Activated CD8-positive, alpha-beta memory T cell treated with anti-CD3 and anti-CD28 coated beads, Interleukin-2, amount 50 U/mL, for 48 hours (primary cell): ENCODE results near the gene PTPRZ1.

Experiments used
- DNase-seq: peaks from one replicate; pipeline ENCODE4 v3.0.0-alpha.2; 2020

The PTPRZ1 gene

DNA sequence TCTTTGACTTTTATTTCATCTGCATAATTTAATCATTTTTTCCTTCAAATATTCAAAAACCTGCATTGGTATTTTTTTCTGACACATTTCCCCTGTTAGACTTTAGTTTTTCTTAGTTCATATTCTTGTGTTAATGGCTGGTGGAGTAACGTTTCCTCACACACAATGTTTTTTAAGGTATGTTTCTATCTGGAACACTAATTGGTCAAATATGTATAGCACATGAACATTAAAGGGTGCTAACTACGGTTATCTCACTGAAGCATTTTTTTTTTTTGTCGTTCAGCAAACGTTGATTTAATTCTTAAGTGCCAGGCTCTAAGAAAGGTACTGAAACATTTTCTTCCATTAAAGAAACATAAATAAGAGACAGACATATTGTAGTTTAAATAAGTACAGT is 87.7 kb downstream of the PTPRZ1 start:
- DNase-seq, result no peak

GRCh38 chr7:121961089-121961867 is 88.3 kb downstream of the PTPRZ1 start:
- no peak for DNase-seq

GRCh38 chr7:121966276-121966934 is 93.4 kb downstream of the PTPRZ1 start:
- DNase-seq, result no peak

DNA sequence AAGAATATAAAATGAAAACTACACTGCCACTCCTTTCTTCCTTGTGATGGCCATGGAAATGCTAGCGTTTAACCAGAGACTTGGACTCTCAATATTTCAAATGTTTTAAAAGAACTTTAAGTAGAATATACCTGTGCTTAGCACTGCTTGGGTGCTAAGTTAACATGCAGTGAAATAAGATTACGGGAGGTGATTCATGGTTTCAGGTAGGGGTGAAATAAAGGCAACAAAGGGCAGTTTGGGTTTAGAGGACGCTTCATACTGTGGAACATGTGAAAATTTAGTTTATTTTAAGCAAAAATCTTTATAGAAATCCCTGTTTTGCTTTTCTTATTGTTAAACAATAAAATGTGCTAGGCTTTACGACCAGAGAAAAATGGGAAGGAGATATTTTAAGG is 94.0 kb downstream of the PTPRZ1 start:
- DNase-seq, result no peak

GRCh38 chr7:121985476-121986030 is 112.6 kb downstream of the PTPRZ1 start:
- DNase-seq, result no peak

GRCh38 chr7:121992068-121992467 is 119.1 kb downstream of the PTPRZ1 start:
- no peak for DNase-seq

DNA sequence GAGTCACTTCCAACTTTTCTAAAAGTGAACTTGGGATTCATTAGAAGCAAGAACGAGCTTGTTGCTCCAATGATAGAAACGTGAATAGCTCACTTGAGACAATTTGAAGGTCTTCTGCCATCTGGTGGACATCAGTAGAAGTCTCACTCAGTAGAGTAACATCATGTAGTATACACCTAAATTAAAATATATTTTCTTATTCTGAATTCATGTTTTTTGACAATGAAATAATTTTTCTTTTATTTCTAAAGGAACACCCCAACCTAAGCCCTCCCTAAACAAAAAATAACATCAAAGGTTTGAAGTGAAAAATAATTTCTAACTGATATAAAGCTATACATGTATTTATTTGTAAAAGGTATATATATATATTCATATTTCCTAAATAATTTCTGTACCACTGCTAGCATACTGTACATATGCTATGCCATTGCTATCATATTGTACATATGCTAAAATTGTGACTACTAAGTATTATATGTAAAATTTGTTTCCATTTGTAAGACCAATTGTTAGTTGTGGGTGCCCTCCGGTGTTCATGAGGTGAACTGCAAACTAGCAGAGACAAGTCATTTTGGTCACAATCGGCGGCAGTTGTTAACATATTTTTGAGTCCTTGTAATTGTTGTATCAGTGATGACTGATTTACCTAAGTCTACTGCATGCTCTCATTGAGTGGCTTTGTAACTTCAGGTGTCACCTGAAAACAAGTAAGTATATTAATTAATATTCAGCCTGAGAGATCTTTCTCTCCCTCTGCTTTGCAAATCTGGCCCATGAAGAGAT is 121.9 kb downstream of the PTPRZ1 start:
- DNase-seq, result peak; percentile 57

GRCh38 chr7:122006687-122007086 is 133.7 kb downstream of the PTPRZ1 start:
- no peak for DNase-seq

GRCh38 chr7:122010116-122010515 is 137.2 kb downstream of the PTPRZ1 start:
- no peak for DNase-seq

- DNase-seq, result no peak
Measured at GRCh38 chr7:122013065-122013464, 140.1 kb downstream of the PTPRZ1 start.

GRCh38 chr7:122013630-122014029 is 140.7 kb downstream of the PTPRZ1 start:
- DNase-seq, result no peak

- no peak for DNase-seq
Measured at GRCh38 chr7:122014697-122015096, 141.7 kb downstream of the PTPRZ1 start.

DNA sequence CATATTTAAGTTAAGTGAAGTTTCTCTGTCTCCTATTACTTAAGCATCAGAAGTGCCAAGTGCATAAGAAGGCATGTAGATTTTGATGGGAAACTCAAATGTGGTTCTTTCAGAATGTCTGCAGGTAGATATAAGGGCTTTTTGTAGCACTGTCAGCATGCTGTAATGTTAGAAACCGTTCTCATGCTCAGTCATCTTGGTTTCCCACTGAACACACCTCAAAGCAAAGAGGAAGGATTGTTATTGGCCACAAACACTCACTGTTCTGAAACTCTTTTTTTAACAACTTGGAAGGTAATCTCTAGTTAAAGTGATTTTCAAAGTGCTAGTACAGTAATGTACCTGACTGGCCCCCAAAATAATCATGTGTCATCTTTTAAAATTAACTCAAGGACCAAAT is 145.1 kb downstream of the PTPRZ1 start:
- DNase-seq, result no peak

DNA sequence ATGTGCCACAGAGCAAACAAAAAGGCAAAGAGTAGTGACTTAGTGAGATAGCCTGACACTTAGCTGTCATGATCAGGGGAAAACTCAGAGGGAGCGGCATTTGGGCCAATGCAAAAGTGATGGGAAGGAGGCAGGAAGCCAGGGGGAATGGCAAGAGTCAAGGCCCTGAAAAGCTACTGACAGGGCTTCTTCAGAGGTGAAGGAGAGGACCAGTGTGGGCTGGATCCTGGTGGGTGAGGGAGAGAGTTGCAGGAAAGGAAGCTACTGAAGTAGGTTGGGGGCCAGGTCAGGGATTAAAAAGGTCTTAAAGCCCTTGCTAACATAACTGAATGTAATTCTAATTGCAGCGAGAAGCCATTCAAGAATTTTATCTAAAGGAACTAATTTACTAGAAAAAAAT is 154.1 kb downstream of the PTPRZ1 start:
- DNase-seq, result no peak

DNA sequence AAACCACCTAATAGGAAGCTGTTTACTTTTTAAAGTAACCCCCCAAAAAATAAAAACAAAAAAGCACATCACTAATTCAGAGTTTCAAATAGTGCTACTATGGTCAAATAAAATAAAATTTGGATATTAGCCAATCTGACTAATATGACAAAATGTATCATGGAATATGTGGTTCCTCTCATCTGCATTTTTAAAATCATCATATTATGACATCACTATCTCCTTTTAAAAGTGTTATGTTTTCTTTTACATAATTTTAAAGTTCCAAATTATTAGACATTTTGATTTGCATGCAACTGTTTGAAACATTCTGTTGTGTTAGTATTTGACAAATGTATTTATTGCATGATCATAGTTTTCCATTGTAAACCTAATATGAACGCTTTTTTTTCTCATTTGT is 160.7 kb downstream of the PTPRZ1 start:
- DNase-seq, result no peak

- no peak for DNase-seq
Measured at GRCh38 chr7:122035876-122036275, 162.9 kb downstream of the PTPRZ1 start.

GRCh38 chr7:122038134-122038533 is 165.2 kb downstream of the PTPRZ1 start:
- no peak for DNase-seq

DNA sequence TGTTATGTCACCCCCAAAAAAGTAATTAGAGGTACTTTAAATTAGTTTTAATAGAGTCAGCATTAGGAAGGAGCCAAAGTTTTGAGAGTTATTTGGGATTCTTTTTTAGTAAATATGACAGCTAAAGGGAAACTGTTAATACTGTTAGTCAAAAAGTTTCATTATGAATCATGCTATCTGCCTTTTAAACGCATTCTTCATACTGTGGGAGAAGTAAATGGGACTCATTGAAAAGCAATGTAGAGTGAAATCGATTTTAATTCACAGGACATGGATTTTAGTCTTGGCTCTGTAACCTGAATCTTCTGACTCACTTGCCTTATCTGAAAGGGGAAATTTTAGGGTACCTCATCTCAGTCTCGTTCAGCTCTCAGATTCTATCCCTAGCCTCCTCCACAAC is 165.9 kb downstream of the PTPRZ1 start:
- DNase-seq, result no peak

DNA sequence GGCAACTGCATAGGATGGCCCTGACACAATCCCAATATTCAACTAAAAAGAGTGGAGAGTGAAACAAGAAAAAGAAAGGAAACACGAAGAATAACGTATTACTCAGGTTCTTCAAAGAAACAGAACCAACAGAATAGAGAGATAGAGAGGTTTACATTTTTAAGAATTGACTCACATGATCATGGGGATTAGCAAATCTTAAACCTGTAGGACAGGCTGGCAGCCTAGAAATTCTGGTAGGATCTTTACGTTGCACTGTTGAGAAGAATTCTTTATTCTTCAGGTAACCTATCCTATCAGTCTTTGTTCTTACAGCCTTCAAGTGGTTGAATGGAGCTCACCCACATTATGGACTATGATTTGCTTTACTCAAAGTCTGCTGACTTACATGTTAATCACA is 167.2 kb downstream of the PTPRZ1 start:
- no peak for DNase-seq

- DNase-seq, result no peak
Measured at GRCh38 chr7:122046402-122046801, 173.4 kb downstream of the PTPRZ1 start.

GRCh38 chr7:122054393-122054792 is 181.4 kb downstream of the PTPRZ1 start:
- no peak for DNase-seq

- no peak for DNase-seq
Measured at GRCh38 chr7:122055073-122055472, 182.1 kb downstream of the PTPRZ1 start.

DNA sequence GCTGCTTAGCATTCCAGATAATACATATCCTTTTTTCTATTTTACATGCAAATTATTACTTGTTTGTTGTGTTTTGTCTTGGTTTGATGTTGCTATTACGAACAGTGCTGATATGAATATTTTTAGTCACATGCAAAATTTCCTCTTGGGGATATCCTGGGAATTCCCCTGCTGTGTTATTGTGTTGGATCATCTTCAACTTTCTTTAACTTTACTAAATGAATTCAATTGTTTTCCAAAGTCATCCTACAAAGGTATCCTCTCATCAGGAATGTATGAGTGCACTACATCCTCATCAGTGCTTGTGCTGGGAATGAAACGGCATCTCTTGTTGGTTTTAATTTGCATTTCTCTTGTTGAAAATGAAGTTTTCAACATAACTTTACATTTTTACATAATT is 184.0 kb downstream of the PTPRZ1 start:
- no peak for DNase-seq

- no peak for DNase-seq
Measured at GRCh38 chr7:122059542-122059941, 186.6 kb downstream of the PTPRZ1 start.
